Lung (tissue), 12 donors: Measurements from ENCODE around the gene VCAM1. TPM values are rescaled to one million over a fixed set of nuclear protein-coding genes. Genes with fewer than 3 reads are reported as not detected.
A peak's percentile ranks its signal among the peaks of the same experiment; 100 is the strongest.

ENCODE experiments used
- ATAC-seq: fragments of 200-7000 bp; cut with Tn5 transposase; one replicate; pipeline ENCODE4 v1.9.1; 2020; ENCODE audit warnings: moderate number of reproducible peaks; ENCODE audit not compliant: insufficient read depth, low FRiP score
- DNase-seq, 3 donors: peaks; one replicate each; pipeline ENCODE4 v3.0.0-alpha.2; 2013 to 2017
- H3K27ac ChIP-seq, 2 donors: one replicate each; pipeline ENCODE4 v1.5.1; 2013; ENCODE audit warnings: mild to moderate bottlenecking in 2 of 2, moderate library complexity in 2 of 2, control low read depth in 1 of 2, inconsistent platforms in 1 of 2, low read depth in 1 of 2, low read length in 1 of 2
- H3K27me3 ChIP-seq, 3 donors: one replicate each; pipeline ENCODE4 v1.5.1; 2013; ENCODE audit warnings: low read length in 2 of 3; ENCODE audit not compliant: control insufficient read depth in 3 of 3, insufficient read depth in 3 of 3
- H3K36me3 ChIP-seq, 4 donors: one replicate each; pipeline ENCODE4 v1.5.1; 2013; ENCODE audit warnings: low read length in 4 of 4, mild to moderate bottlenecking in 1 of 4, moderate library complexity in 1 of 4; ENCODE audit not compliant: control insufficient read depth in 4 of 4, insufficient read depth in 4 of 4
- H3K4me1 ChIP-seq, 5 donors: one replicate each; pipeline ENCODE4 v1.5.1; 2013; ENCODE audit warnings: low read length in 5 of 5, mild to moderate bottlenecking in 2 of 5, moderate library complexity in 1 of 5; ENCODE audit not compliant: control insufficient read depth in 5 of 5, insufficient read depth in 5 of 5
- H3K4me3 ChIP-seq: one replicate; pipeline ENCODE4 v1.5.1; 2013; ENCODE audit warnings: mild to moderate bottlenecking, control low read depth, moderate library complexity
- H3K9ac ChIP-seq, 2 donors: one replicate each; pipeline ENCODE4 v1.5.1; 2013; ENCODE audit warnings: low read length in 2 of 2, control low read depth in 1 of 2; ENCODE audit not compliant: insufficient read depth in 1 of 2
- H3K9me3 ChIP-seq, 4 donors: one replicate each; pipeline ENCODE4 v1.5.1; 2013; ENCODE audit warnings: low read length in 3 of 4, mild to moderate bottlenecking in 1 of 4, moderate library complexity in 1 of 4; ENCODE audit not compliant: control insufficient read depth in 4 of 4, insufficient read depth in 3 of 4
- CTCF ChIP-seq: IDR thresholded peaks from 2 replicates; pipeline ENCODE4 v1.5.1; 2012; ENCODE audit warnings: mild to moderate bottlenecking; ENCODE audit errors: control extremely low read depth, extremely low read depth
- WGBS, 2 donors: extraction: QIAGEN DNeasy Blood & Tissue Kit; methylation state at CpG; one replicate each; pipeline ENCODE4 v1.1.7; 2013; 5-methylcytosine and 5-hydroxymethylcytosine counted together
- polyA plus RNA-seq, 2 donors: library from polyadenylated mRNA; stranded (reverse); fragments of 200-250 nt; gene quantifications; one replicate each; pipeline ENCODE4 v1.2.1, GENCODE V29; 2013
- total RNA-seq, 2 donors: library from RNA; depleted of rRNA in 1 of 2; stranded (reverse); fragments of >200 nt in 1 of 2; gene quantifications; one replicate each; pipeline ENCODE4 v1.2.1, GENCODE V29; 2014 to 2021
- donor health status: control.
- donor health status: control.
- donor health status: Bipolar disorder and iron deficiency.
- donor health status: healthy.
- donor health status: DM: yes; HTN: yes; CAD: no.

The VCAM1 gene
- total and polyA plus RNA-seq, 4 donors = 7.6 to 68.9 (median 7.9) TPM

DNA sequence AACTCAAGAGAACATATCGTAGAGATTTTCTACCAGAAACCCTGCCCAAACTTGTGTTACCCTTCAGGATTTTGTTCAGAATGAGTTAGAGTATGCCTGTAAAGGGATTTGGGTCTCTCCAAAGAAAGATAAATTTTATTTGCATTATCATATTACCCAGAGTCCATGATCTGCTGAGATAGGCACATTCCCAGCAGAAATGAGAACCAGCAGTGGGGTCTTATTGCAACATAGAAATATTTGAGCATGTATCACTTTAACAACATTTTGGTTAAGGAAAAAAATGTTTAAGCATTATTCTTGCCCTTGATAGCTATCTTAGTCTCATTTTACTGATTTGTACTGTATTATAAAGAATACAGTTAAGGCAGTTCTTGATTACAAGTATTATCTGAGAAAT is 10.6 kb downstream of the VCAM1 start:
- Histone ChIP-seq H3K27ac (no peak overlapping the region), H3K4me3 (no peak overlapping the region), H3K9ac (no peak overlapping the region), H3K4me1 (peaks cover 0 to 26% (median 4%) of the 10 kb centered on the region in 5 donors), H3K36me3 (peaks cover 0 to 26% (median 13%) of the 10 kb centered on the region in 4 donors), H3K27me3 (no peaks in the 10 kb centered on the region), H3K9me3 (no peaks in the 10 kb centered on the region)
- peak in 2 of 3 donors; percentile 50 to 57 for DNase-seq
- ATAC-seq = no peak
- WGBS, 2 donors = 95% methylated on average over 1 of the region's 1 CpG
- TF ChIP-seq CTCF = no peak

DNA sequence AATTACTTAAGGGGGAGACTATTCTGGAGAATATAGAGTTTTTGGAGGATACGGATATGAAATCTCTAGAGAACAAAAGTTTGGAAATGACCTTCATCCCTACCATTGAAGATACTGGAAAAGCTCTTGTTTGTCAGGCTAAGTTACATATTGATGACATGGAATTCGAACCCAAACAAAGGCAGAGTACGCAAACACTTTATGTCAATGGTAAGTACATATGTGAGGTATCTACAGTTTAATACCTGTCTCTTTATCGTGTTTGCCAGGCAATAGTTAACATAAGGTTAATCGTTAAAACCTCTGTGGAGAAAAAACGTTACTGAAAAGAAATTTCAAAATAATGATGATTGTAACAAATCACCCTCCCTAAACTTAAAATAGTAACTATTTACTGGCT is 11.8 kb downstream of the VCAM1 start:
- no peak overlapping the region for H3K9ac ChIP-seq
- no peak overlapping the region for H3K4me3 ChIP-seq
- DNase-seq (no peak), ATAC-seq (no peak)
- H3K9me3 ChIP-seq = no peaks in the 10 kb centered on the region
- no peak overlapping the region for H3K27ac ChIP-seq
- no peaks in the 10 kb centered on the region for H3K27me3 ChIP-seq
- TF ChIP-seq CTCF = no peak
- 89 to 96% methylated on average over 6 of the region's 6 CpGs for WGBS, 2 donors
- H3K36me3 ChIP-seq = peaks cover 0 to 27% (median 10%) of the 10 kb centered on the region in 4 donors
- peaks cover 0 to 38% (median 4%) of the 10 kb centered on the region in 5 donors for H3K4me1 ChIP-seq

DNA sequence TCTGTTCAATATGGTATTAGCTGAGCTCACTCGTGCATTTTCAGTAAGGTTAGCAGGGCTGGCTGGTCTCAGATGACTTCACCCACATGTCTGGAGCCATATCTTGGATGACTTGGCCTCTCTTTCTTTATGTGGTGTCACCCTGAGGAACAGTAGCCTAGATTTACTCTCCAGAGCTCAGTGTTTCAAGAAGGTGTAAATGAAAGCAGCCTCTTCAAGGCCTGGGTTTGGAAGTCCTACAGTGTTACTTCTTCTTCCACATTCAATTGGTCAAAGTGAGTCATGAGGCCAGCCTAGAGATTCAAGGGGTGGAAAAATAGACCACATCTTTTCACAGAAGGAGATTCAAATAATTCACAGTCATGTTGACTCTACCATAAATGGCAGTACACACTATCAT is 12.2 kb downstream of the VCAM1 start:
- TF ChIP-seq CTCF = no peak
- Histone ChIP-seq H3K4me1 (peaks cover 0 to 42% (median 4%) of the 10 kb centered on the region in 5 donors), H3K9me3 (no peaks in the 10 kb centered on the region), H3K9ac (no peak overlapping the region), H3K36me3 (peaks cover 0 to 27% (median 10%) of the 10 kb centered on the region in 4 donors), H3K4me3 (no peak overlapping the region), H3K27me3 (no peaks in the 10 kb centered on the region), H3K27ac (no peak overlapping the region)
- 91 to 100% methylated on average over 1 of the region's 1 CpG for WGBS, 2 donors
- DNase-seq (no peak), ATAC-seq (no peak)

DNA sequence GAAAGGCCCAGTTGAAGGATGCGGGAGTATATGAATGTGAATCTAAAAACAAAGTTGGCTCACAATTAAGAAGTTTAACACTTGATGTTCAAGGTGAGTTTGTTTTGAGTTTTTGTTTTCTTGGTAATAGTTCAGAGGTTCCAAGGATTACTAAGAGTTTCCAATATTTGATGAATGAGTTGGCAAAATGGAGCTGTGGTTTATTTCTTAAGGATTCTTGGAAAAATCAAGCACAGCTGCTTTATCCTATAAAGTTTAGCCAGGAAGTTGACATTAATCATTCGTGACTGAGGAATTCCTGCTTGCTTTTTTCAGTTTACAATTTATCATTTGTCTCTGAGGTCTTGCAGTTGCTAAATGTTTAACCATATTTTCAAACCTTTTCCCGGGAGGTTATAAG is 15.1 kb downstream of the VCAM1 start:
- peak in 2 of 3 donors; percentile 83 to 89 for DNase-seq
- WGBS, 2 donors = 49 to 58% methylated on average over 3 of the region's 3 CpGs
- no peak overlapping the region for H3K27ac ChIP-seq

More for the DNA sequence above, 15.1 kb downstream of the VCAM1 start:
- Histone ChIP-seq H3K4me1 (peaks cover 0 to 47% (median 2%) of the 10 kb centered on the region in 5 donors), H3K9ac (no peak overlapping the region), H3K36me3 (peaks cover 0 to 35% (median 15%) of the 10 kb centered on the region in 4 donors), H3K27me3 (no peaks in the 10 kb centered on the region), H3K9me3 (no peaks in the 10 kb centered on the region), H3K4me3 (no peak overlapping the region)
- ATAC-seq = peak; percentile 12
- TF ChIP-seq CTCF = no peak
